ELF-1 (cell line): ENCODE measurements around the gene KIAA2012.

ENCODE experiments used
- DNase-seq: peaks from one replicate; pipeline ENCODE4 v3.0.0-alpha.2; 2016; ENCODE audit warnings: low read depth, low spot score

Gene KIAA2012

DNA sequence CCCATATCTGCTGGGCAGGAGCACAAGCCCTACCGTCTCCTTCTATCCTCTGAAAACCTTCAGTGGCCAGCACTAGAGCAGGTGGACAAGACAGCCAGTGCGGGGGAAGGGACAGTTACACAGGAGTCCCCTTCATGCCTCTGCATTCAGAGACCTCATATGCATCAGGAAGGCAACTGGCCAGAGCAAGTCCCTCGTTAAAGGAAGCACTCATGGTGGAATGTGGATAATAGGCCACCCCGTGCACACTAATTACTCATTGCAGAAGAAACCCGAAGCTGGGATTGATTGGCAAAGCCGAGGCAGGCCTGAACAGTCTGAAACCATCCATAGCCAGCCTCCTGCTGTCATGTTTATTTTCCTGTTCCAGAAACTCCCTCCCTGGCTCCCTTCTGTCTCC lies 11.2 kb downstream of the KIAA2012 start:
- peak; percentile 75 for DNase-seq

DNA sequence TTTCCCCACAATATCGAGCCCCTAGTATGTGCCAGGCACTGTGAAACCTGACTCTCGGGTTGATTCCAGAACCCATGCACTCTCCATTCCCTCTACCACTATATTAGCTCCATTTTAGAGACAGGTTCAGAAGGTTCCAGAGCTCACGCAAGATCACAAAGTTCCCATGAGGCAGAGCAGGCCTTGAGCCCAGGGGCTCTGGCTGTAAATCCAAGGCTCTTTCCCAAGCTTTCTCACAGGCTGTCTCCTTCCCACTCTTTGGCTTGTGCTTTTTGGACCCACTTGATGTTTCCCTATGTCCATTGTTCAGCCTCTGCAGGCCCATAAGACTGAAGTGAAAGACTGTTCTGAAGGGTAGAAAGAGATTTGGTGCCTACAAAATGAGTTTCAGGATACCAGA lies 15.7 kb downstream of the KIAA2012 start:
- DNase-seq = no peak

DNA sequence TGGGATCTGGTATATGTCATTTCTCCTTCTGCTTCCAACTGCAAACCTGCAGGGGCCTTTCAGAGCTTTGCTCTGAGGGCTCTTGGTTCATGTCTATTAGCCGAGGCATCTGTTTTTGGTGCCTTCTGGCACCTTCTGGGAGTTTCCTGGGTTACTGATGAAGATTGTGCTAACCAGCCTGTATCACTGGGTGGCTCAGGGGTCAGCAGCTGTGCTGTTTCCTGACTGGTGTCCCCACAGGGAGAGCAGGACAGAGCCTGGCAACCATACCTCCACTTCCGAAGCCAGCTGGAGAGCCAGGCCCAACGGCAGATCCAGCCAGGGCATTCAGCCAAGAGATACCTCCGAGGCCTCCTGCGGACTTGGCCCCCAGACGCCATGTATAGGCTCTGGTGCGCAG lies 17.5 kb downstream of the KIAA2012 start:
- DNase-seq = no peak

DNA sequence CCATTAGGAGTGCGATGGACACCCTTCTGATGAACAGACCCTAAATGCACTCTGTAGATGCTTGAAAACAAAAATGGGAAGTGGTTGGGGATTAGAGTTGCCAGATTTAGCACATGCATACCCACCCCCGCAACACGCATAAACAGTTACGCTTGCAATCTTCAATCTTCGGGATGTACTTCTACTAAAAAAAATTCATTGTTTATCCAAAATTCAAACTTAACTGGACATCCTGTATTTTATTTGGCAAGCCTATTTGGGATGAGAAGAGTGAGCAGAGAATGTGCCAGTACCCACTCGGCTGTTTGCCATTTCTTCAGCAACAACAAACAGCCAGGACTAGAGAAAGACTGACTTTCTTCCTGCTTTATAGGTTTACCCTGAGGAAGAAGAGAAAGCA lies 18.4 kb downstream of the KIAA2012 start:
- no peak for DNase-seq

DNA sequence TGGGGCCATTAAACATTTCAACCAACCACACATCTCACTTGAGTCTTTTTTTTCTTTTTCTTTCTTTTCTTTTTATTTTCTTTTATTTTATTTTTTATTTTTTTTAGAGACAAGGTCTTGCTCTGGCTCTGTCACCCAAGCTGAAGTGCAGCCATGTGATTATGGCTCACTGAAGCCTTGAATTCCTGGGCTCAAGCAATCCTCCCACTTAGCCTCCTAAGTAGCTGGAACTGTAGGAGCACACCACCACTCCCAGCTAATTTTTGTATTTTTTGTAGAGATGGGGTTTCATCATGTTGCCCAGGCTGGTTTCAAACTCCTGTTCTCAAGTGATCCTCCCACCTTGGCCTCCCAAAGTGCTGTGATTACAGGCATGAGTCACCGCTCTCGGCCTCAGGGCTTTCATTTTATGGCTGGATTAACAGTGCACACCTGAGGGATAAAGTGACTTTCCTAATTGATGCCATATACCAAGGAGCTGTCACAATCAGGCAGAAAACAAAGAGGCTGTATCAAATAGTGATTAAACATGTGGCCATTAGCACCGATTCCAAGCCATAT lies 21.5 kb downstream of the KIAA2012 start:
- DNase-seq = peak; percentile 73

DNA sequence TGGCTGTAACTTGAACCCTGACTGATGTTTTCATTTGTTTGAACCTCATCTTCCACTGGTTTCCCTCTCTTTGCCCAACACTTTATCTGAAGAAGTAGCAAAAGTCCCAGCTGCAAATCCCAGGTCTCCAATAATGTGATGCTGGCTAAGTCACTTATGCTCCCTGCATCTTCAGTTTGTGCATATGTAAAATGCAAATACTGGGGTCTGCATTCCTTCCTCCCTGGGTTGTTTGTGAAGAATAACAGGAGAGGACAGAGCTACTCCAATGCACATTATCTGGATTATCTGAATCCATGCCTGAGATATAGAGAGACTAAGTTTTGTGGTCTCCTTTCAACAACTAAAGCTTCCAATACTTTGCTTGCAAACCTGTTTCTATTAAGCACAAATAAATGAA lies 22.2 kb downstream of the KIAA2012 start:
- no peak for DNase-seq

DNA sequence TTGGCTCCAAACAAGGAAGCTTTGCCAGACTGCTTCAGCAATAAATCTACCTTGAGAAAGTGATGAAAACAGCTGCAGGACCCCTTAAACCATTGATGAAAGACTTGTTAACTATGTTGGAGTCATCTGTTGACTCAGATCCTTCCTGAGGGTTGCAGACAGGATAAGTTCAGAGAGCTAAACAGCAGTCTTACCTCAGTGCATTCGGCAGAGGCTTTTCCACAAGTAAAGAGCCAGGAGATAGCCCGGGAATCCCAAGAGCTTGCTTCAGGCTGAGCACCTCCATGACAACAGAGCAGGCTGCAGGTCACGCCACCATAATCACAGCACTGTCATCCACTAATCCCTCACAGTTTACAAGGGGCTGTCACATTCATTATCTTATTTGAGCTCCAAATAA lies 23.7 kb downstream of the KIAA2012 start:
- peak; percentile 64 for DNase-seq

DNA sequence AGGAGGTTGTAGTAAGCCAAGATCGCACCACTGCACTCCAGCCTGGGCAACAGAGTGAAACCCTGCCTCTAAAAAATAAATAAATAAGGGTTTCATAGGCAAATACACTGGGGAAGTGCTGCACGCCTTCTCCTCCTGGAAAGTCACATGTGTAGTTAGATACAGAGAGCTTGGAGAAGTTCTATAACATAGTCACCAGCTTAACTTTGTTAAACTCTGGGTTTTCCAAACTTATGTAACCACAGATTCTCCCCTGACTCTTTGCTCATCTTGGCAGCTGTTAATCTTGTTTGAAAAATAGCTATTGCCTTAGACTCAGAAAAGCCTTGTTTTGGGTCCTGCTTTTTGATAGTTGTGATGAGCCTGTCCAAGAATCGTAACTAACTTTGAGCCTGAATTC lies 25.2 kb downstream of the KIAA2012 start:
- DNase-seq = no peak

DNA sequence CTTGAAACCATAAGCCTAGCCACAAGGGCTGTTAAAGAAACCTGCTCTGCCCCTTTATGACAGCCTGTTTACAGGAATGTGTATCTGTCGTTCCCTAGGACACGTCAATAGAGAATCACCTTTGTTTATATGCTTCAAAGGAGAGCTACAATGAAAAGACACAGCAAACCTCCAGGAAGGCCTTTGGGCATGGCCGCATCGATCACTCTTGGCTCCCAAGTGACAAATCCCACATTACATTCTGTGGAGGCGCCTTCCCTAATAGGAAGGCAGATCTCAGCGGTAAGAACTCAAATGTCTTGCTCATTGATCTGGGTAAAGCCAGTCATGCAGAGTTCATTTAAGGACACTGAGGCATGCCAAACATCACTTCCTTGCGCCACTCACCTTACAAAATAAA lies 26.5 kb downstream of the KIAA2012 start:
- DNase-seq = peak; percentile 94

DNA sequence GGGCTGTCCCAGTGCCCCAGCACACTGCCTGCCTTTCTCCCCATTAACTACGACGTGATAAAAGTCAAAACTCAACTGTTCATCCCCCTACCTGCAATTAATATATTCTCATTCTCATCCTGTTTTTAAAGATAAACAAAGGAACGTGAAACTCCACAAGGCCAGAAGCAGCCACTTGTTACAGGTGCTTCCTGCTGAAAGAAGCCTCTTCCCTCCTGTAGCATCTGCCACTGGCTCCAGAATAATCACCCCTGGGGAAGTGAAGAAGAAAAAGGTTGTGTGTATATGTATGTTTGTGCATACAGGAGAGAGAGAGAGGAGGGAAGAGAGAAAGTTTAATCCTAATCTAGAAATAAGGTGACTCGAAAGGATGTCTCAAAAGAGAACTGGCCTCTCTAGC lies 27.1 kb downstream of the KIAA2012 start:
- no peak for DNase-seq

DNA sequence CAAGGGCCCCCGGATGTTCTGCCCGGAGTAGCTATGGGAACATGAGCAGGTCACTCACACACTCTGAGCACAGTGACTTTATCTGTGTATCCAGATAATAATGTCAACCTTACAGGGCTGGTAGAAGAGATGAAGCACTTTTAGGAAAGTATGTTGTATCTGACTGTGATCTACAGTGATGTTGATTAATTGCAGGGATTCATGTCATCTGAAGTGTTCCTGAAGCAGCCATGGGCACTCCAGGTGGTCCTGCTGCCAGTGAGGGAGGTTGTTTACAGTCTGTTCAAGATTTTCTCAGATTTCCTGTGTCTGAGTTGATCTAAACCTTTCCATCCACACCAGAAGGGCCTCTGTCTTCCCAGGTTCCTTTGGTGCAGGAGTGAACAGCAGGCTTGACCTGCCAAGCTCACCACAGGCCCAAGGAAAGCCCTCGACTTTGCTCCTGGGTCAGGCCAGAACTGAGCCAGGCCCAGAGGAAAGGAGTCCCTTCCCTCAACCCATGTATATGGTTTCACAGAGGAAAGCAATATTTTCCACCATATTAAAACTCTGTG lies 28.0 kb downstream of the KIAA2012 start:
- DNase-seq = no peak

DNA sequence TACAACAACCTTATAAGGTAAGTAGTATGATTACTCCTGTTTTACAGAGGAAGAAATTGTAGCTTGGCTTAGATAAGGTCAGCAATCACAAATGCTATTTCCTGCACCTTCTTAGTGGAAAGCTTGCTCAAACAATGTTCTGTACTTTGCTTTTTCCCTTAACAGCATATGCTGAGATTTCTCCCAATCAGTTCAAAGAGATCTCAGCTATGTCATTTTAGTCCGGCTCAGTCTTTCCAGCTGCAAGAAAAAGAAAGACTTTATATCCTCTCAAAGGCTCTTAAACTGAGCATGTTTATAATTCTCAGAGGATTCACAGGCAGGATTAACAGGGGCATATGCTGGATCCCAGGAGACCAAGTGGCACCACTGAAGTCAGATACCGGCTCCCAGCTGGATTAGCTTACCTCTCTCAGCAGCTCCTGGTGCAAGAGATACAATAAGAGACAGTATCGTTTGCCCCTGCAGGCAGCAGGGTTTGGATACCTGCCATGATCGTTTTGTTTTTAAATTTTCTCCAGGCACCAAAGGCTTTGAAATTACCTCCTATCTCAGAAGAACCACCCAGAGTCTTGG lies 29.5 kb downstream of the KIAA2012 start:
- no peak for DNase-seq

DNA sequence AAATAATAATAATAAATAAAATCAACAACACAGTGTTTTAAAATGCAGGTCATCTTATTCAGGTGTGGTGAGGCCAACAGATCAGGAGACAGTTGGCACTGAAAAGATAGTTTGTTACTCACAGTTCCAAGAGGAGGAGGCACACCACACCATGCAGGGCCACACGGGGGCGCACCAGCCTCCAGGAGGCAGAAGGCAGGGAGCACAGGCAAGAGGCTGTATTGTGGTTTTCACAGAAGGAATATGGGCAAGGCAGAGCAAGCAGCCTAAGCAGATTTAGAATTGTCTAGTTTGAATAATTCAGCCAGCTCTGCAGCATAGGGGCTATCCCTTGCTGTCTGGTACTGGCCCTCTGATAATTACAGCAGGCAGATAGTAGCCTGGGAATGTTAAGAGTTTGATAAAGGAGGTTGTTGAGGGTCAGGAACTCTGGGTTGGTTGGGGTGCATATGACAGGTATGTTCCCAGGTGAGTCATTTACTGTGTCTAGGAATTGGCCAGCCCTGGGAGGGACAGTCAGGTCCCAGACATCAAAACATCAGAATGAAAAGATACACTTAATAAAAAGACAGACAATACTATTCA lies 31.3 kb downstream of the KIAA2012 start:
- DNase-seq = peak; percentile 83

DNA sequence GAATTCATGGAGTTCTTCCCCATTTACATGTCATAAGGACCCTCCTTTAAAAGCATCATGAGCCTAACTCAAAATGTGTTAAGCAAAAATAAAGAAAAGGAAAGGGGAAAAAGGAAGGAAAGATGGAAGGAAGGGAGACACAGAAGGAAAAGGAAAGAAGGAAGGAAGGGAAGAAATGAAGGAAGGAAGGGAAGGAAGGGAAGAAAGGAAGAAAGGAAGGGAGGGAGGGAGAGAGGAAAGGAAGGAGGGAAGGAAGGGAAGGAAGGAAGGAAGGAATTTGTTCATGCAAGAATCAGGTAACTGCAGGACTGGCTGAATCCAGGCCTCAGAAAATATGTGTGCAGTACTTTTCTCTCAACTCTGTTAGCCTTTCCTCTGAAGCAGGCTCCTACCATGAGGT lies 32.0 kb downstream of the KIAA2012 start:
- DNase-seq = no peak

DNA sequence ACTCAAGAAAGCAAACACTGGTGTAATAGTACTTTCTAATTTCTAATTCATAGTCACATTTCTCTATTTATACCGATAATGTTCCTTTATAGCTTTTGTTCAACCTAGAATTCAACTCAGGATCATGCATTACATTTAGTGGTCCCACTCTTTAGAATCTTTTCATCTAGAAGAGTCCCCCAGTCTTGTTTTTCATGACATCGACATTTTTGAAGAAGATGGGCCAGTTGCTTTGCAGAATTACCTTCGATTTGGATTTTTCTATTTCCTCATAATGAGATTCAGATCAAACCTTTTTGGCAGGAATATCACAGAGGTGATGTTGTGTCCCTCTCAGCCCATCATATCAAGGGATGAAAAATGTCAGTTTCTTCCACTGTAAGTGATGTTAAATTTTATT lies 35.3 kb downstream of the KIAA2012 start:
- DNase-seq = no peak

DNA sequence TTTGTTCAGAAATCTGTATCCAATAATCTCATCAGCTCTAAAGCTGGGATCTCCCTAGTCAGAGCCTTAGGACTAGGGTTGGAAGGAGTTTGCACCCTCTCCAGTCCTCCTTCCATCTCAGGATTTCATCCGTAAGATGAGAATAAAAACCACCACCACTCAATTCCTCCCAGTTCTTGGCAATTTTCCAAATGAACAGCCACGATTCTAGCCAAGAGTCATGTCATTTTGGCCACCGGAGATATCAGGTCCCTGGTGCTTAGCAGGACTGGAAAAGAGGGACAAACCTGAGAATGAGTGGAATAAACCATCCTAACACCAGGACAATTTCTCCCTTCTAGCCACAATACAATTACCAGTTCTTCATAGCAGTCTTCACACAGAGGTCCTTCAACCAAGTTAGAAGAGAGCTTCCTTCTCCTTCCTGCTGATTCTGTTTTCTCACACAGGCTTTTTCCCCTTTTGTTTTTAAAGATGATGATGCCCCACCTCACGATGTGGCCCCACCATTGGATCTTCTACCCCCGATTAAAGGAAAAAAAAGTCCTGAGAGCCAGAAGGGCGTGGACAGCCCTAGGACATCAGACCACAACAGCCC lies 36.2 kb downstream of the KIAA2012 start:
- DNase-seq = no peak

DNA sequence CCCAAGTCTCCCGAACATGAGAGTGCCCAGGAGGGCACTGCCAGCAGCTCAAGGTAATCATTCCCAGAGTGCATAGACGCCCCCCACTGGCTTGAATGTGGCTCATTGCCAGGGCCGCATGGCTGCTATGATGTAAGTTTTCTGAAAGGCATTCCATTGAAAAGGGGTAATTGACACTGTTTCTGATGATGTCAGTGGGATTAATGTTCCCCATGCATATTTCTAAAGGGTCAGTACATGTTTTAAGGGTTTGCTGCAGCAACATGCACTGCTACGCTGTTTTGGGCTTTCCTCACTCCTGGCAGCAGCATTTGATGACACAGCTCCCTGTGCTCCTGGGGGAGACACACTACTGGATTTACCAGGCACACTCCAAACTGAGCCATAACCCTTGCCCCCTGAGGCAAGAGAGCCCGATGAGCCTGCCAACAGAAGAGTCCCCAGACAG lies 36.7 kb downstream of the KIAA2012 start:
- DNase-seq = peak; percentile 65

DNA sequence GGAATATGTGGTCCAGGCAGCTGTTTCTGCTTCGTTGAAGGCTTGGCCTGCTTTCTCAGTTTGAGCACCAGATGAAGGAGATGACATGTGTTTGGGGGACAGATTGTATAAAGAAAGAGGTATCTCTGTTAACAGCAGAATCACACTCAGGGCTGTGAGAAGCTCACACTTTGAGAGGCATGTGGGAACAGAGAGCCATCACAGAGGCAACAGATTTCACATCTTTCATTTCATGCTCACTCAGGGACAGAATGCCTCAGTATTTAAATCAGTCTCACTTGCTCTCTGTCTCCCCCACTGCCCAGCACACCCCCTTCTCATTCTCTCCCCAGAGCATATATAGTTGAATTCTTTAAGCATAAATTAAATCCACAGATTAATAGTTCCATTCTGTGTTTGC lies 37.4 kb downstream of the KIAA2012 start:
- DNase-seq = no peak

DNA sequence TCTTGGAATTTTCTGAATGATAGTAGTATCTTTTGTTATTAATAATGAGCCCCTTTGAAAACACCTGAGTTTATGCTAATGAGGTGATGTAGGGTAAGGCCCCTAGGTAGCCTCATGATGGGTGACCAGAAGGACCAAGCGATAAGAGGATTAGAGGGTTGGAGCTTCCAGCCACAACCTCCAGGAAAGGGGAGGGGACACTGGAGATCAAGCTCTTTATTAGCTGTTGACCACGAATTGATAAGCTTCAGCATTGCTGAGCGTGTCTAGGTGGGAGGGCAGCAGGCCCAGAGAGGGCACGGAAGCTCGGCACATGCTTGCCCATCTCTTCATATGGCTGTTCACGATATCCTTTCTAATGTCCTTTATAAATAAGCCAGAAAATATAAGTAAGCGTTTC lies 39.0 kb downstream of the KIAA2012 start:
- DNase-seq = no peak

DNA sequence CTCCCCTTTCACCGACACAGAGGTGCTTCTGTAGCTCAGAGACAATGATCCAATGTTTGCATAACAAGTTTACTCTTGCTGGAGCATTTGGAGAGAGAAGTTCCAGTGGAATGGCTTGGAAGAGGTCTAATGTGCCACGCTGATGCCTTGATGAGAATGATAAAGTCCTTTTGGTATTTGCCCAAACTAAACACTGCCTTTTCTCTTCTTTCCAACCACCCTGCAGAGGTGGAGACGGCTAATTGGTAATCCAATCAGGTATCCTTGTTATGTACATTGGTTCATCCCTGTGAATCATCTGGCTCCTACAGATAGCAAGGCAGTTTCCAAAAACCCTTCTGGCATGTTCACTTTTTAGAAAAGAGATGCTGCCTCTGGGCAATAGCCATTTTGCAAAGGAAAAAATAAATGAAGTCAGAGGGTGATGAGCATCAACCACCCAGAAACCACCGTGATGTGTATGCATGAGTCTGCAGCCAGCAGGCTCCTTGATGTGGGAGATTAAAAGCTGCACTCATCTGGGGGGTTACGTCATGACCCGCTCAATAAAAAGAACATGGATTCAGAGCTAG lies 40.6 kb downstream of the KIAA2012 start:
- no peak for DNase-seq

DNA sequence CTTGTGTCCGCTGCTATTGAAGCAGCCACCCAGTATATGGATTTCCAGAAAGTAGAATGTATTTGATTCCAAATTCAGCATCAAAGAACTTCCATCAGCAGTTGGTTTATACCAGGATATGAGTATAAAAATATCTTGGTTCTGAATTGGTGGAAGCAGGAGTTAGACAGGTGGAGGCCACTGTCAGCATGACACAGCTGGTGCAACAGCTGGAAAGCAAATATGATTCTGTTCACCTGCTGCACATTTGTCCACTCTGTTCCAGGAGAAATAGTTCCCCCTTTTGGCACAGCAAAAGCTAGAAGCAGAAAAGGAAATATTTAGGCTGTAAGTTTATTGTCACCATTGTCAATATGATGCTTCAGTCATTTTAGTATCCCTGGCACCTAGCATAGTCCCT lies 41.2 kb downstream of the KIAA2012 start:
- DNase-seq = no peak

DNA sequence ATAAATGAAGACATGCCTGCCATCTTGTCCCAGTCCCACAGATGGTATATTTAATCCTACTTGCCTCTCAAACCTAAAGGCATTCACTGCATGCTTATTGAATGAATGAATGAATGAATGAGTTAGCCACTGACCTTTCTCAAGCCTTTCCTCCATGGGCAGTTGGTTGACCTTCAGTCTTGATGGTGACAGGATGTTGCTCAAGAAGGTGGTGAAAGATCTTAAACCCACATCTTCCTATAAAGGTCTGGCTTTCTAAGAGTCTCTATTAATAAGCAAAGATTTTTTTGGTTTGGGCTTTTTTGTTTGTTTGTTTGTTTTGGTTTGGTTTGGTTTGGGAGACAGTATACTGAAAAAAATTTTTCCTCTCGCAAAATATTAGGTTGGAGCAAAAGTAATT lies 41.7 kb downstream of the KIAA2012 start:
- DNase-seq = no peak
